NCI-H460 (cell line): ENCODE measurements around the gene B4GALT1. TPM values are rescaled to one million over a fixed set of nuclear protein-coding genes. Genes with fewer than 3 reads are reported as not detected.
"Not testable (repeated sequence)": the region's sequence is repeated elsewhere in the genome, so short reads cannot be mapped to it uniquely, and the experiment has no call there.

Experiments
- DNase-seq: peaks from one replicate; pipeline ENCODE4 v3.0.0-alpha.2; 2016; ENCODE audit warnings: low read depth; ENCODE audit errors: extremely low read depth
- total RNA-seq: library from RNA; depleted of rRNA; stranded (reverse); fragments of >200 nt; shearing (Covaris generic); gene quantifications from 2 replicates; pipeline ENCODE4 v1.2.3, GENCODE V29; 2014

B4GALT1 gene
- total RNA-seq, 1 experiment from 2014 or later: 60.0 TPM

DNA sequence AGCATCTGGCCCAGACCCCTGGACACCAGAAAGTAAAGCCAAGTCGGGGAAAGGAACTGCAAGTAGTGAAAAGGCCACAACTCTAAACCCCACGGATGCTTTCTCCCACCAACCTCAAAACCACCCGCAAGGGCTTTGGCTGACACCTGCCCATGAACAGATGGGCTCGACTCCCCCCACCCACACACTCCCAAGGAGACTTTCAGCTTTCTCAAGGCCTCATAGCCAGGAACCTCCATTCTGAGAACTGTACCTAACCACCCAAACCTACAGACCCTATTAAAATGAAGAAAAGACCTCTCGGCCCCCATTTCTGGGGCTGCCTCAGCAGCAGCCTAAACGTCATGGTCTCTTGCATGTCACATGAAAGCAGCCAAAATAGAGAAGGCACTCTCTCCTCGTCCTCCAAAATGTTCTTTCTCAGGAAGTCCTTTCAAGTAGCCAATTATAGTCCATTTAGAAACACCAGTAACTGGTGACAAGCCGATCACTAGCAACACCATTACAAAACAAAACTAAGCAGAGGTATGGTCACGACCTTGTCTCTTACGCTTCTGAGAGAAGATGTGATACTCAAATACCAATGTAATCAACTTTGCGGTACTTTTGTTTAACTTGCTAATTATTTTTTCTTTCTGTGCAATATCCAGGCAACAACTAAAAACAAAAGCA, 2.9 kb downstream of the B4GALT1 start:
- DNase-seq: no peak

DNA sequence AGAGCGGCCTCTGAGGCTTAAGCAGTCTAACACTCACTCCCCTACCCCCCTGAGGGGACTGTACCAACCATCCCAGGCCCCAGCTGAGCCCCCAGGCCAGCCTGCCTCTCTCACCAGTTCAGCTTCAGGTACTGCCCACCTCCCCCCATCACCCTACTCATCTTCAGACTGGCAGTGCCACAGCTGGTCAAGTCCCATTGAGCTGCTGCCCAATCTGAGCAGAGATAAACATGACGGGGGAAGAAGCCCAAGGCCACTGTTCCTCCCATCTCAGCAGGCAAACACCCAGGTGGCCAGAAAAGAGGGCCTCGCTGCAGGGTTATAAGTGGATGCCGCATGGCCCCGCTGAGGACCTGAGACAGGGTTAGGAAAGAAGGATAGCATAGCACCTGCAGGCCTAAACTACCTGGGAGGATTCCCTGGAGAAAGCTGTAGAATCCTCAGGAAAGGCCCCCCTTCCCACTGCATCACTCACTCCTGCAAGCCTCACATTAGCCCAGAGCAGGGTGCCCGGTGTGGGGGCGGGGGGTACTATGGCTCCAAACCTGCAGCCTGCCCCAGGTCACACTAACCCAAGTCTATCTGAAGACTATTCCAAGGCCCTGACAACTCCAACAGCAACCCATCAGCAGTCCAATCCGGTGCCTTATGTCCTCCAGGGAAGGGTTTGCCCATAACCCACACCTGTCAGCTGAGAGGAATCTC, 3.6 kb downstream of the B4GALT1 start:
- DNase-seq: no peak

DNA sequence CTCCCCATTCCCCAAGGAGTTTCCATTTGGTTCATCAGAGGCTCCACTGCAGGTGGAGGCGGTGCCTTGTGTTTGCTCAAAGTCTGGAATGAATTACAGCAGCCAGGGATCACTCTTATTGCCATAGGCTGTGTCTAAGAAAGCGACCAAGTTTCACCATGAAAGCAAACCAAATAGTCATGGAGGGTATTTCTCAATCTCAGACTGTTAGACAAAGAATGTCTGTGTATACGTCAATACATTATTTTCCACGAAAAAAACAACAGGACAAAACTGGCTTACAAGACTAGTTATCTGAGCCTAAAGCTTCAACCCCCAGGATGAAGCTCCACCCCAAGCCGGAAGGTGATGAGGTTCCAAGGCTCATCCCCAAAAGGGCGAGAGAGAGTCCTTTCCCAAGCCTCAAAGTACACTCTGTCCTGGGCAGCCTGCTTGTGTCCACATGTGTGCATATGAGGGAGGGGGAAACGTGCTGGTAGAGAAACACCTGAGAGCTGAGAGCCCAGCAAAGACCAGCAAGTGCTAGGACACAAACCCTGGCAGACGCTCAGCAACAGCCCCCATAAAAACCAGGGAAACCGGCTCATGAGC, 4.3 kb downstream of the B4GALT1 start:
- DNase-seq: no peak

DNA sequence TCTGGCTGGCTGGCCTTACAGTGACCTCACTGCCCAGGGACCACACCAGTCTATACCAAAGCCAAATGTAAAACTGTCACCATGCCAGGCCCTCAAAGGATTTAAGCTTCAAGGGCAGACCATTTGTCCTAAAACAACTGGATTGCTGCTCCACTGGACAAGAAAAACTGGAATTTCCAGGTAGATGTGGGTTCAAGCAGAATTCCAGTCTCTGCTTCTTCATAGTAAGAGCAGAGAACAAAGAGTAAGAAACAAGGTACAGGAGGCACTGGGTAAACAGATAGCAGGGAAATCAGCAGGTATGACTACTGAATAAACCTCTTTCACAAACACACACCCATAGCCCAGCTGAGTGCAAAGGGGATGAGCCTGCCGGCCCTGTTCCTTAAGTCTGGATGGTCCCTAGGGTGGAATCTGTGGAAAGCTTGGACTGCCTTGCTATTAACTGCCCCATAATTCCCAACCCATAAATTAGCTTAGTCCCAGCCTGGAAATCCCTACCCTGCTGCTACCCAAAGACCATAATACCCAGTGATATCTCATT, 5.5 kb downstream of the B4GALT1 start:
- no peak for DNase-seq

DNA sequence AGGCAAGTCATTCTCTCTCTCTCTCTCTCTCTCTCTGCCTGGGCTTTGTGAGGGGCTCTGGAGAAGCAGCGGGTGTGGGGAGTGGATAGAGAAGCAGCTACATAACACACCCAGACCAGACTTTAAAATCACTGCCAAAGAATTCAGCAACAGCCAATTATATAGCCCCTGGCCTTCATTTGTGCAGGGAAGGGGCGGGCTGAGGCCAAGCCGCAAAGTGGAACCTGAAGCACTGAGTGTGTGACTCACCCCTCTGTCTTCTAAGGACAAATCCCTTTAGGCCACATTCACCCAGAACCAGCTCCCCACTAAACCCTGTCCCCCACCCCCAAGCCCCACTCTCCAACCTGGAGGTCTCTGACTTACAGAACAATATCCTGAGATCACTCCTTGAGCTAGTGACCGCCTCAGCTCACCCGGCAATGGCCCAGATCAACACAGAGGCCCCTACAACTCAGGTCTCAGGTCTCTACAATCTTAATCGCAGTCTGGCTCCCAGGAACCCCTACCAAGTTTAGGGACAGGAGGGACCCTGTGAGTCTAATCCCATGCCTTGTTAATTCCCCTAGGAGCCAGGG, 6.0 kb downstream of the B4GALT1 start:
- no peak for DNase-seq

DNA sequence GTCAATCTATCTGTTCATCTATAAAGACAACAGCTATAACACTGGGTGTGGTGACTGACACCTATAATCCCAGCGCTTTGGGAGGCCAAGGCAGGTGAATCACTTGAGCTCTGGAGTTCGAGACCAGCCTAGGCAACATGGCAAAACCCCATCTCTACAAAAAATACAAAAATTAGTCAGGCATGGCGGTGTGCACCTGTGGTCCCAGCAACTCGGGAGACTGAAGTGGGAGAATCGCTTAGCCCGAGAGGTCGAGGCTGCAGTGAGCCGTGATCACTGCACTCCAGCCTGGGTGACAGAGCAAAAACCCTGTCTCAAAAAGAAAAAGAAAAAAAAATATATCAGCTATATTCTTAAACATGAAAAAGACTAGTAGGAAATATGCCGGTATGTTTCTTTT, 6.7 kb downstream of the B4GALT1 start:
- not testable (repeated sequence) for DNase-seq

DNA sequence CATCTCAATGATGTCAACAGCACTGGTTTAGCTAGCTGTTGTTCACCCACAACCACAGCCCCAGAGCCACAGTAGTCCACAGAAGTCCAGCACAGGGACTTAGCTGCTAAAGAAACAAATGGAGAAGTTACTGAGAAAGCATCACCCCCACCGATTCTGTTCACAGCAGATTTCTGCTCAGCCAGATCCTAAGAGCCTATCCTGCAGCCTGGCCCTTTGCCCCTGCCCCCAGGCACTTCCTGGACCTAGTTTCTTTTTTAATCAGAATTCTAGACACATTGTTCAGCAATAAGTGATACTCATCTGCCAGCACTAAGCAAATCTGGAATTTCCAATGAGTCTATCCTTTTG, 7.4 kb downstream of the B4GALT1 start:
- DNase-seq: no peak

DNA sequence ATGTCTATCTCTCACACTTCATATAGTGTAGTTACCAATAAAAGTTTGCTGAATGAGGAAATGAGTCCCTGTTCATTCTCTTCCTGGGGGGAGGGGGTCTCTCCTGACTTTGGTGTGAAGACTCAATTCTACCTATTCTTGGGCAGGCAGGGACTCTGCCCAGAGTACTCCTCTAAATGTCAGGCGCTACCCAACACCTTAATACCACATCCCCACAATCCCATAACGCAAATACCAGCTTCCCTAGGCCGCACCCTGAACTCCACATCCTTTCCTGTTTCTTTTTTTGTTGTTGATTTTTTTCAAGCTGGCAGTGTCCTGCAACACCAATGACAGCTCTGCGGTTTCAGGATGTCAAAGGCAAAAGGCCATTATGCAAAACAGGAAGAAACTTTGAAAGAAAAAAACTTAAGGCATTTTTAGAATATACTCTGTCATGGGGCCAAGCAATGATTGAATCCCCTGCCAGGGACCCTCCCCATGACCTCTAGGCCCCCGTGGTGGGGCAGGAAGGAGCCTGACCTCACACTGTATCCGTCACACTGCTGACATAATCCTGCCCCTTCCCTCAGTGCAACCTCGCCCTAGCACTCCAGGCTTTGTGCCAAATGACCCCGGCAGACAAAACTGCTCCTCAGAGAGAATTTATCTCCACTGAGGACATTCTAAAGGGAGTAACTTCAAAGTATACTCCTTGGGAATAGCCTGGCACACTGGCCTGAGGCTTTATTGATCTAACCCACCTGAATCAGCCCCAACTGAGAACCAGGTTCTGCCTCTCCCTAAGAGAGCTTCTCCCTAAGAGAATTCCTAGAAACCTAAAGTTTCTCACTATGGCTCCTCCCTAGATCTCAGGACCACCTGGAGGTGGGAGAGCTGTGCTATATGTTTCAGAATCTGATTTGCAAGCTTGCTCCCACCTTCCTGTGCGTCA, 8.0 kb downstream of the B4GALT1 start:
- DNase-seq: no peak

DNA sequence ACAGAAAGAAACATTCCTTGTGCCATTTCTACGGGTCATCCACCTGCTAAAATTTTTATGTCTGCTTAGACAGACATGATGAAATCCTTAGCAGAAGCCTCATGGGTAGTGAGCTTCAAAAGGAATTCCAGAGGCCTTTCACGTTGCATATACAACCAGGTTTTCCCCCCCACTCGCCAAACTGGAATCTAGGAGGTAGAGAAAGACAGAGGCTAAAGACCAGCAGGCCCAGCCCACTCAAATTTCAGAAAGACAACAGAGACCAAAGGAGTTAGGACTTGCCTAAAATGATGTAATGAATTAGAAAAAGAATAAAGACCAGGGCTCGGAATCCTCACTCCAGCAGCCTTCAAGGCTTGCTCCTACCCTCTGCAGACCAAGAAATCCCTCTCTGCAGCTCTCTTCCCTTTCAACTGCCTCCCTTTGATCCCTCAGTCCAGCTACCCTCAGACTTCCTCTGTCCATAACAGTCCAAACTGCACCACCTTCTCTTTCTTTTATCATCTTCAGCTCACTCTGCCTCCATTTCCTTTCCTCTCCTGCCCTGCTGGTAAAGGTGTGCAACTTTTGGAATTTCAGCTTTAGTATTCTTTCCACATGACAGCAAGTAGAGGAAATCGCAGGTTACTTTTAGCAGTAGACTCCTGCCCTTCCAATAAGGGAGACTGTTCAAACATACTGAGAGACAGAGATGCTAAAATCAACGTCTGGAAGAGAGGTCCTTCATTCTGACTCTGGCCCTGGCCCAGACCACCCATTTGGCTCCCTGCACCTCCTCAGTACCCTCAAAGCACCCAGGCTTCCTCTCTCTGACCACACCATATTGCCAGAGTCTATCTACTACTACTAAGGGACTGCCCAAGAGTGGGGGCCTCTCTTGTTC, 8.9 kb downstream of the B4GALT1 start:
- no peak for DNase-seq

DNA sequence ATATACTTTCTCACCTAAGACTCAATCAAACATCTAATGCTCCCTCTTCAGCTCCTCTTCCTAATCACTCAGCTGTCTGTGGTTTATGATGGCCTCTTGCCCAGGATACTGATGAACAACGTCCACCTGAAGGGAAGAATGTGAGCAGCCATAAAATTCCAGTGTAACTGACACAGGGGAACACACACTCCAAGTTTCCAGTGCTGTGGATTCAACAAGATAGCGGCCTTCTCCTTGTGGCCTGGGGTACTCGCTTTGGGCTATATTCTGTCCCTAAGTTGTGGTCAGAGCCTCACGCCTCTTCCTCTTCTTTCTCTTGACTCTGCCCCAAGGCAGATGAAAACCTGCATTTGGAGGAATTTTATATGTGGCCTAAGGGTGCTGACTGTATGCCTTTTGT, 11.7 kb downstream of the B4GALT1 start:
- DNase-seq: no peak

DNA sequence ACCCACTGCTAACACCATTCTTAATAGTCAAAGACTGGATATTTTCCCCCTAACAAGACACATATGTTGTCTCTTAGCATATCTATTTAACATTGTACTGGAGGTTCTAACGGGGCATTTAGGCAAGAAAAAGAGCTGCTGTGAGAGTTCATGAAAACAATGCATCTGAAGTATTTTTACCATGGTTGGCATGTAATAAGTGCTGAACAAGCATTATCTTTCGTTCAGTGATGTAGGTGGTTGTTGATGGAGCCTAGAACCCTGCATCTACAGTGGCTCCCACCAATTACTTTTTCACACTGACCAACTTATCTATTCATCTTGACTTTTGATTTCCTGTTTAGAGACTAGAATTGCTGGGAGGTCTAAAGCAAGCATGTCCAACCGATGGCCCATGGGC, 12.8 kb downstream of the B4GALT1 start:
- no peak for DNase-seq

DNA sequence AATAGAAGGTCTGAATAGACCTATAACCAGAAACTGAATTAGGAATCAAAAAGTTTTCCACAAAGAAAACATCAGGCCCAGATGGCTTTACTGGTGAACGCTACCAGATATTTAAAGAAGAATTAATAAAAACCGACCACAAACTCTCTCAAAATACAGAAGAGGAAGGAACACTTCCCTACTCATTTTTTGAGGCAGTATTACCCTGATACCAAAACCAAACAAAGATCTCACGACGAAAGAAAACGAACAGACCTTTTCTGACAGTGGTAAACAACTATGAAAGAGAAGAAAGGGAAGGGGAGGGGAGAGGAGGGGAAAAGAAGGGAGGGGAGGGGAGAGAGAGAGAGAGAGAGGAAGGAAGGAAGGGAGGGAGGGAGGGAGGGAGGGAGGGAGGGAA, 13.5 kb downstream of the B4GALT1 start:
- DNase-seq: no peak

DNA sequence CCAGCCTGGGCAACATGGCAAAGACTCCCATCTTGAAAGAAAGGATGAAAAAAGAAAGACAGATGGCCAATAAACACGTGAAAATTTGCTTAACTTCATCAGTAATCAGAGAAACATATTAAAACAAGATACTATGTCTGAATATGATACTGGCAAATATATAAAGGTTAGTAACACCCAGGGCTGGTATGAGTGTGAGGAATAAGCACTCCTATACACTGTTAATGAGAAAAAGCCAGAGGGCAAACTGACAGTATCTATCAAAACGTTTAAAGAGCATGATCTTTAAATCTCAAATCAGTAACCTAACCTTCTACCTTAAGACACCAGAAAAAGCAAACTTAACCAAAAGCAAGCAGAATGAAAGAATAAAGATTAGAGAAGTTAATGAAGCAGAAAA, 14.1 kb downstream of the B4GALT1 start:
- DNase-seq: no peak

DNA sequence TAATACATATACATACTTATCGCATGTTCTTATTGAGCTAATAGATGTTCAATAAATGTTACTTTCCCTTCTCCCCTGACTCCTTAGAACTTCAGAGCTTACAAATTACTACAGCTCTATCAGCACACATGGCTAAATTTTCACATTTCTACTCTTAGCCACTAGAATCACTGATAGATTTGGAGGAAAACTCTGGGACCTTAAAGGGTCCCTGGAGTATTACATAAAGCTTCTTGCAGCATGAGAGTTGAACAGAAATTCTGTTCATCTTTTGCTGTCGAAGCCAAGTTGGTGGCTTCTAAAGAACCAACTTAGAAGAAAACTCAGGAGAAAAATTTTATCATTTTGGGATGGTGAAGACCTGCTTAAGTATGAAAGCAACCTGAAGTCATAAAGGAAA, 15.5 kb downstream of the B4GALT1 start:
- DNase-seq: no peak

DNA sequence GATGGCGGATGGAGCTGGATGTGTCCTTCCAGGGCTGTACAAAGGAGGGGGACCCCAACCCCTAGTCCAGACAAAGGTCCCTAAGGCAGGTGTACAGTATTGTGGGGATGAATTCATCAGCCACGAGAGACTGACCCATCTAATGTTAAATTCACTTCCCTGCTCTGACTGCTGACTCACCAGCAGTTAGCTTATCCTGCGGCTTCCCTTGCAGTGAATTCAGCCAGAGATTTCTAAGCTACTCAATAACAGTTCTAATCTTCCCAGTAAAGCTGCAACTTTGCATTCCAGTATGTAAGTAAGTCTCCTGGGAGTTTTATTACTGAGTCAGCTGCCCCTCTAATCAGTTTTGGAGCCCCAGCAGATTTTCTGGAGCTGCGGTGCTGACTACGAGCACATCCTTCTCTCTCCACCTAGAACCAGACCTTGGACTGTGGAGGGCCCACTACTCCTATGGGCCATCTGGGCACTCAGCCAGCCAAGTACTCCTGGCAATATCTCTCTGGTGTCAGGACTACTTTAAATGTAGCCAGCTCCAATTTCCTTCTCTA, 16.1 kb downstream of the B4GALT1 start:
- no peak for DNase-seq

DNA sequence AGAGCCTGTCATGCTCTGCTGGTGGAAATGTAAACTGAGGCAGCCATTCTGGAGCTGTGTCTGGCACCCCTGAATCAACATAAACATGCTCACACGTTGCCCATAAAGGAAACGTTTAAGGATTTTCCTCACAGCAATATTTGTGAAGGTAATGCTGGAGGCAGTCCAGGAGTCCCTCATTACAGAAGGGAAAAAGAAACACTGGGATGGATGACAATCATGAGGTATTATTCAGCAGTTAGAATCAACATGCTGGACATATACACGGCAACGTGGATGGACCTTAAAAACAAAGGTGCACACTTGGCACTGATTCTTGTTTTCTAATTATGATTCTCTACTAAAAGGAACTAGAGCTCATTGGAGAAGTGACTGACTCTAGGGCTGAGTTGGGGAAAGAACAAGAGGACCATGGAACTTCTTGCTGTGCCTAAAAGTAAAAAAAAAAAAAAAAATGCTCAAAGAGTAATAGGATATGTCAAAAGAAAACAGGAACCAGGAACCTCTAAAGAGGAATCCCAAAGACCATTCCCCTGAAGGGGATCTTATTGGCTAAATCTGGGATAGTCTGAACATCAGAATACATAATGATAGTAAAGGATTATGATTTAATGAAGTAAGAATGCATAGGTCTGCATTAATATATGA, 18.6 kb downstream of the B4GALT1 start:
- no peak for DNase-seq

DNA sequence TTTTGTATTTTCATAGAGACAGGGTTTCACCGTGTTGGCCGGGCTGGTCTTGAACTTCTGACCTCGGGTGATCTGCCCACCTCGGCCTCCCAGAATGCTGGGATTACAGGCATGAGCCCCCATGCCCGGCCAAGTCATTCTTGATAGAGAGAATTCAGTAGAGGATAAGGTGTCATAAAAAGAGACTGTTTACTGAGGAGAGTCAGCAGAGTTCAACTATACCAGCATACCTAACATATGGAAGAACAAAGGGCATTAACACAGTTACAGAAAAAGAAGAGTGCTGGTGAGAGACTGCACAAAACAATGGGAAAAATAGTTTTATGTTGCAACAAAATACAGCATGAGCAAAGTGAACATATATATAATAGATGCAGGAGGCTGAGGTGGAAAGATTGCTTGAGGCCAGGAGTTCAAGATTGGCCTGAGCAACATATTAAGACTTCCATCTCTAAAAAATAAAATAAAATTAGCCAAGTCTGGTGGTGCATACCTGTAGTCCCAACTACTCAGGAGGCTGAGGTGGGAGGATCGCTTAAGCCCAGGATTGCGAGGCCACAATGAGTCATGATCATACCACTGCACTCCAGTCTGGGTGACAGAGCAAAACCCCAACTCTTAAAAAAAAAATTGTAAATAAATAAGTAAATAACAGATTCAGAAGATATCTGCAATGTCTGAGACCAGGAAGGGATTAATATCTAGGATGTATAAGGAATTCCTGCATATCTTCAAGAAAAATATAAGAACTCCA, 19.5 kb downstream of the B4GALT1 start:
- no peak for DNase-seq

DNA sequence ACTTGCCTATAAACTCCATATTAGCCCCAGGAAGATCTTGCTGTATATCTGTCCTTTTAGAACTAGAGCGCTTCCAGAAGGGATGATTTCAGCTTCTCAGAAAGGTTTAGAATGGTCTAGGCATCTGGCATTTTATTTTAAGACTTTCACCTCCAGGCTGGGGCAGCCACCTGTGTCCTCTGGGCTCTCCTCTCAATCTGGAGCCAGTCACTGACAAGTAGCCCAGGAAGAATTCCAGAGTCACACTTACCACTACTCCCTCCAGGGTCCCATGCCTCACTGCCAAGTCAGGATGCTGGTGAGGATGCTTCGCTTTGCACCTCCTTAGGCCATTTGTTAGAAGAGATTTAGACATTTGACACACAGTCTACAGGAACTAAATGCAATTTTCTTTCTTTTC, 20.8 kb downstream of the B4GALT1 start:
- no peak for DNase-seq
